IPS-20b (cell line): Measurements from ENCODE around the gene MADD.

Experiments
- H3K27ac ChIP-seq: one replicate; pipeline ENCODE4 v1.5.1; 2013; ENCODE audit warnings: low read length
- H3K27me3 ChIP-seq: 2 replicates; pipeline ENCODE4 v1.6.1; 2013; ENCODE audit warnings: mild to moderate bottlenecking, low read length, inconsistent platforms; ENCODE audit not compliant: insufficient read depth
- H3K36me3 ChIP-seq: 2 replicates; pipeline ENCODE4 v1.6.1; 2013; ENCODE audit warnings: low read depth, mild to moderate bottlenecking, inconsistent platforms, low read length, moderate library complexity; ENCODE audit not compliant: insufficient read depth
- H3K4me1 ChIP-seq: 2 replicates; pipeline ENCODE4 v1.6.1; 2013; ENCODE audit warnings: mild to moderate bottlenecking, control low read depth, inconsistent platforms, low read length, moderate library complexity; ENCODE audit not compliant: insufficient read depth
- H3K4me3 ChIP-seq: 2 replicates; pipeline ENCODE4 v1.5.1; 2013; ENCODE audit warnings: mild to moderate bottlenecking, low read length, inconsistent platforms
- H3K9ac ChIP-seq: 2 replicates; pipeline ENCODE4 v1.6.1; 2013; ENCODE audit warnings: low read depth, mild to moderate bottlenecking, inconsistent platforms, low read length, moderate library complexity
- H3K9me3 ChIP-seq: 2 replicates; pipeline ENCODE4 v1.6.1; 2013; ENCODE audit warnings: mild to moderate bottlenecking, low read depth, low read length, inconsistent platforms; ENCODE audit not compliant: insufficient read depth

Gene MADD

GRCh38 chr11:47256374-47256773 lies 13.6 kb upstream of the MADD start:
- peaks cover 12% of the 10 kb centered on the region; the same call in 1 of the 2 replicates for H3K4me1 ChIP-seq
- no peak overlapping the region for H3K9ac ChIP-seq
- H3K4me3 ChIP-seq = no peak overlapping the region
- no peak overlapping the region for H3K27ac ChIP-seq
- H3K27me3 ChIP-seq = no peaks in the 10 kb centered on the region
- no peaks in the 10 kb centered on the region for H3K9me3 ChIP-seq
- no peaks in the 10 kb centered on the region for H3K36me3 ChIP-seq

GRCh38 chr11:47257177-47257516 lies 12.8 kb upstream of the MADD start:
- peak overlapping the region; percentile 59 for H3K27ac ChIP-seq
- peak overlapping the region; percentile 79; the same call in 1 of the 2 replicates for H3K9ac ChIP-seq

GRCh38 chr11:47257517-47258316 lies 12.2 kb upstream of the MADD start, which contains the start of gene NR1H3:
Gene NR1H3 (plus strand): TSS chr11:47257996. CDS start chr11:47259217, 1,221 bp downstream.
- Histone ChIP-seq H3K4me1 (peaks cover 12% of the 10 kb centered on the region; the same call in 1 of the 2 replicates), H3K9ac (peak within 1 kb of the TSS; percentile 79; the same call in 1 of the 2 replicates), H3K4me3 (peak within 1 kb of the TSS; percentile 60), H3K36me3 (no peaks in the 10 kb centered on the region), H3K27me3 (no peaks in the 10 kb centered on the region), H3K9me3 (no peaks in the 10 kb centered on the region), H3K27ac (peak within 1 kb of the TSS; percentile 59)

More at GRCh38 chr11:47257177-47257516, 12.8 kb upstream of the MADD start:
- Histone ChIP-seq H3K9me3 (no peaks in the 10 kb centered on the region), H3K36me3 (no peaks in the 10 kb centered on the region), H3K4me1 (peaks cover 12% of the 10 kb centered on the region; the same call in 1 of the 2 replicates), H3K4me3 (peak overlapping the region; percentile 60), H3K27me3 (no peaks in the 10 kb centered on the region)

- Histone ChIP-seq H3K9ac (peak overlapping the region; percentile 79; the same call in 1 of the 2 replicates), H3K36me3 (no peaks in the 10 kb centered on the region), H3K9me3 (no peaks in the 10 kb centered on the region), H3K4me3 (peak overlapping the region; percentile 60; the same call in 1 of the 2 replicates), H3K4me1 (peaks cover 12% of the 10 kb centered on the region; the same call in 1 of the 2 replicates), H3K27ac (no peak overlapping the region), H3K27me3 (no peaks in the 10 kb centered on the region)
These were observed 11.5 kb upstream of the MADD start for GRCh38 chr11:47258317-47258902.

- Histone ChIP-seq H3K36me3 (no peaks in the 10 kb centered on the region), H3K9me3 (no peaks in the 10 kb centered on the region), H3K27me3 (no peaks in the 10 kb centered on the region), H3K27ac (no peak overlapping the region), H3K9ac (no peak overlapping the region), H3K4me3 (no peak overlapping the region), H3K4me1 (peaks cover 12% of the 10 kb centered on the region; the same call in 1 of the 2 replicates)
These were observed 10.5 kb upstream of the MADD start for GRCh38 chr11:47259232-47259977.

GRCh38 chr11:47260366-47260765 lies 9.6 kb upstream of the MADD start:
- H3K27me3 ChIP-seq = no peaks in the 10 kb centered on the region
- no peak overlapping the region for H3K27ac ChIP-seq
- H3K9ac ChIP-seq = no peak overlapping the region

GRCh38 chr11:47261291-47261800 lies 8.6 kb upstream of the MADD start:
- Histone ChIP-seq H3K27ac (no peak overlapping the region), H3K9ac (no peak overlapping the region), H3K36me3 (no peaks in the 10 kb centered on the region), H3K27me3 (no peaks in the 10 kb centered on the region), H3K9me3 (no peaks in the 10 kb centered on the region), H3K4me1 (peaks cover 12% of the 10 kb centered on the region; the same call in 1 of the 2 replicates), H3K4me3 (no peak overlapping the region)

More at GRCh38 chr11:47260366-47260765, 9.6 kb upstream of the MADD start:
- peaks cover 12% of the 10 kb centered on the region; the same call in 1 of the 2 replicates for H3K4me1 ChIP-seq
- H3K36me3 ChIP-seq = no peaks in the 10 kb centered on the region
- H3K4me3 ChIP-seq = no peak overlapping the region
- no peaks in the 10 kb centered on the region for H3K9me3 ChIP-seq

- H3K9ac ChIP-seq = no peak overlapping the region
- no peak overlapping the region for H3K27ac ChIP-seq
- peaks cover 14% of the 10 kb centered on the region for H3K4me1 ChIP-seq
- no peak overlapping the region for H3K4me3 ChIP-seq
- no peaks in the 10 kb centered on the region for H3K36me3 ChIP-seq
- H3K9me3 ChIP-seq = no peaks in the 10 kb centered on the region
- no peaks in the 10 kb centered on the region for H3K27me3 ChIP-seq
These were observed 5.8 kb upstream of the MADD start for GRCh38 chr11:47264119-47264518.

- peaks cover 14% of the 10 kb centered on the region for H3K4me1 ChIP-seq
- H3K27ac ChIP-seq = no peak overlapping the region
- no peak overlapping the region for H3K4me3 ChIP-seq
- no peaks in the 10 kb centered on the region for H3K36me3 ChIP-seq
- no peak overlapping the region for H3K9ac ChIP-seq
- no peaks in the 10 kb centered on the region for H3K9me3 ChIP-seq
- H3K27me3 ChIP-seq = no peaks in the 10 kb centered on the region
These were observed 5.4 kb upstream of the MADD start for GRCh38 chr11:47264521-47264920.

GRCh38 chr11:47267876-47268275 lies 2.1 kb upstream of the MADD start:
- Histone ChIP-seq H3K4me1 (peaks cover 16% of the 10 kb centered on the region), H3K36me3 (no peaks in the 10 kb centered on the region), H3K27ac (no peak overlapping the region), H3K9me3 (no peaks in the 10 kb centered on the region), H3K27me3 (no peaks in the 10 kb centered on the region), H3K9ac (peak overlapping the region; percentile 71; the same call in 1 of the 2 replicates), H3K4me3 (peak overlapping the region; percentile 79; the same call in 1 of the 2 replicates)

- Histone ChIP-seq H3K27me3 (no peaks in the 10 kb centered on the region), H3K36me3 (no peaks in the 10 kb centered on the region), H3K9me3 (no peaks in the 10 kb centered on the region), H3K4me3 (peak overlapping the region; percentile 79), H3K4me1 (peaks cover 16% of the 10 kb centered on the region), H3K27ac (peak overlapping the region; percentile 53), H3K9ac (peak overlapping the region; percentile 71; the same call in 1 of the 2 replicates)
These were observed 1.4 kb upstream of the MADD start for GRCh38 chr11:47268448-47269001.
